ENCODE results near the gene METTL14.
"Not testable (repeated sequence)": the region's sequence is repeated elsewhere in the genome, so short reads cannot be mapped to it uniquely, and the experiment has no call there.

Gene METTL14

GRCh38 chr4:118684873-118685811 lies at the start of gene METTL14:
Gene METTL14, plus strand, starts transcription at chr4:118685392. Its CDS starts 143 bp downstream, at chr4:118685535.
- DNase-seq (ENCODE audit: extremely low read depth in 1 of 2, low read depth in 1 of 2): peak; percentile 54 to 77

DNA sequence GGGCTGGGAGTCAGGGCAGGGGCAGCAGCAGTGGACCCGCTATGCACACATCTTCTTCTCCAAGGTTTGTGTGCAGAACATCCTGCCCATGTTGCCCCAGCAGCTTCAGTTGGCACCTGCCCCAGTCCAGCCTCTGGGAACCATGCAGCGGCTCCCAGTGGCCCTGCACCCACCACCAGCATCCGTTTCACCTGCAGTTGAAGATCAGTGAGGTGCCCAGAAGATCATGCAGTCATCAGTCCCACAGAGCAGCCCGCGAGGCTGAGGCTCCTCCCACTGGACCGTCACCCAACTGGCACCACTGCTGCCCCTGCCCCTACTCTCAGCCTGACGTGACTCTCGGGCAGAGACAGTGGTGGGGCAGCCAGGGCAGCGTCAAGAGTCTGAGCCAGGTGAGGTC lies 49.1 kb upstream of the METTL14 start:
- not testable (repeated sequence) for DNase-seq (ENCODE audit: extremely low read depth in 1 of 2, low read depth in 1 of 2)

DNA sequence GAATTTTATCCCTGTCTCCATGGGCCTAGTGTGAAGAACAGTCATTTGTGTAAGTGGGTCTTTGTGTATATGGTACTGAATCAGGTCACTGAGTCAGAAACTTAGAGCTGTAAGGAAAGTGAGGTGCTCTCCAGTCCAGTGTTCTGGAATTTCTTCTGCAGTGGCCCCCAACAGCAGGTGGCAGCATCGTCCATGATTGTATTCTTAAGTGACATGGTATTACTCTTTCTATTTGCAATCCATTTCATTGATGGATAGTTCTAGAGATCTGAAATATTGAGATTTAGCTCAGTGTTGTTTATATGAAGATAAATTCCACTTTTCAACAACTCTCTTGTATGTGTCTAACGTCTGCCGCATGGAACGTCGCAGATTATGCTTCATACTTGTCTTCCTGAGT lies 20.5 kb upstream of the METTL14 start:
- not testable (repeated sequence) for DNase-seq (ENCODE audit: extremely low read depth in 1 of 2, low read depth in 1 of 2)

DNA sequence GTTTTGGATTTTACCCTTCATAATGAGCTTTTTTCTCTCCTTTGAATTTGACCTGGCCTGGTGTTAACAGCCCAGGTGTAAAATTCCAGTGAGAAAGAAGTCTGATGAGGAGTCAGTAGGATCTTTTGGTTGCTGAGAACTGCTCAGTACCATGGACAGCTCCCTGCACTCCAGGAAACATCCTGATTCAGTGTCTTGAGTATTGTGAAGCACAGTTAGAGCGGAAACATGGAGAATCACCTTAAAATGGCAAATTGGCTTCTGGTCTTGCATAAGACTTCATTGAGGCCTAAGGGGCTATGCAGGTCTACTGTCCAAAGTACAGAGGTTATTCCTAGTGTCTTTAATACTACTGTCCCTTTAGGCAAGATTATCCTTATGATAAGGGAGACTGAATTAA lies 16.0 kb upstream of the METTL14 start:
- DNase-seq (ENCODE audit: extremely low read depth in 1 of 2, low read depth in 1 of 2): peak in 1 of 2 donors; percentile 8

GRCh38 chr4:118670968-118671367 lies 14.2 kb upstream of the METTL14 start:
- not testable (repeated sequence) for DNase-seq (ENCODE audit: extremely low read depth in 1 of 2, low read depth in 1 of 2)

- DNase-seq (ENCODE audit: extremely low read depth in 1 of 2, low read depth in 1 of 2): no peak
Measured at GRCh38 chr4:118676128-118676527, 9.1 kb upstream of the METTL14 start.

- no peak for DNase-seq (ENCODE audit: extremely low read depth in 1 of 2, low read depth in 1 of 2)
Measured at GRCh38 chr4:118680808-118681207, 4.4 kb upstream of the METTL14 start.

GRCh38 chr4:118682928-118683327 lies 2.3 kb upstream of the METTL14 start:
- DNase-seq (ENCODE audit: extremely low read depth in 1 of 2, low read depth in 1 of 2): no peak

GRCh38 chr4:118683513-118683912 lies 1.7 kb upstream of the METTL14 start:
- no peak for DNase-seq (ENCODE audit: extremely low read depth in 1 of 2, low read depth in 1 of 2)

GRCh38 chr4:118703118-118703517 lies 17.9 kb downstream of the METTL14 start:
- DNase-seq (ENCODE audit: extremely low read depth in 1 of 2, low read depth in 1 of 2): no peak

DNA sequence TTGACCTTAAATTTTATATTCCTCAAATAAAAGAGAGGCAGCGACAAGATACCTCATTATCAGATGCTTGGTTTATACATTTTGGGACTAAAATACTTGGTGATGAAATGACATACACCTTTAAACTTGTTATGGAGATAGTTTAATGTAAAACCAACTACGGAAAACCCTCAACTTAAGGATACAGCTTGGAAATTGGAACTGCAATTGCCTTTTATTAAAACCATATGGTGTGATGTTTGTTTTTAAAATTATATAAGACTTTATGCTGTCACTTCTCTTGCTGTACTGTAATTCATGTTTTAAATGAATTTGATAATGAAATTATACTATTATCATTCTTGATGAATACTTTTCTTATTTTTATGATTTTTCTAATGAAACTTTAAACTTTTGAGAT lies 25.9 kb downstream of the METTL14 start:
- no peak for DNase-seq (ENCODE audit: extremely low read depth in 1 of 2, low read depth in 1 of 2)

DNA sequence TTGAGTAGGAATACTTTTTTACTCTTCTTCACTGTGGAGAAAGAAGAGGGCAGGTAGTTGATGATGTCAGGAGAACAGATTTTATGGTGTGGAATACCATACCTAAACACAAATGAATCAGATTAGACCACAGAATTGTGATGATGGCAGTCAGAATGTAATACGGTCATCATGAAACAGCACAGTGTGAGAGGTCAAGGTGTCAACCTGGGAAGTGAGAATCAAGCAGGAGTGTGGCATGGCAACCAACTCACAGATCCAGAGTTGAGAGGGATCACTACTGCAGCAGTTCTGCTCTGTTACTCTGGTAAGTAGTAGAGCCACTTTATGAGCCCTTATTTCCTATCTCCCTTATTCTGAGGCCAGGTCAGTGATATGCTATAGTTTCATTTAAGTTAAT lies 27.7 kb downstream of the METTL14 start:
- no peak for DNase-seq (ENCODE audit: extremely low read depth in 1 of 2, low read depth in 1 of 2)

- no peak for DNase-seq (ENCODE audit: extremely low read depth in 1 of 2, low read depth in 1 of 2)
Measured at GRCh38 chr4:118714682-118715081, 29.5 kb downstream of the METTL14 start.

GRCh38 chr4:118716304-118716703 lies 31.1 kb downstream of the METTL14 start:
- no peak for DNase-seq (ENCODE audit: extremely low read depth in 1 of 2, low read depth in 1 of 2)

GRCh38 chr4:118718511-118719170 lies 33.4 kb downstream of the METTL14 start:
- DNase-seq (ENCODE audit: extremely low read depth in 1 of 2, low read depth in 1 of 2): no peak

DNA sequence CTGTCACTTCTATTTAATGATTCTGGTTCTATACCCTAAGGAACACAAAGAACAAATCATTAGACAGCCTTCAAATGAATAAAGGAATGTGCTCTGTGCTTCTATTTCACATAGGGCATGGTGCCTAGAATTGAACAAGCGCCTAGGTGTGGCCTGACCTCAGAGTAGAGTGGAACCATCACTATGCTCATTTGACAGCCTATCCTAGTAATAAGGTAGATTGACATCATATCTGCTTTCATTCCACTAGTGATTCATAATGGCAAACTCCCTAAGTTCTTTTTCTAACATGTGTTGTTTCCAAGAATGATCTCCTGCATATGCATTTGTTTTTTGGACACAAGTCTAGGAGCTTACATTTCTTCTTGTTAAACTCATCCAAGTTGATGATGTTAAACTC lies 36.6 kb downstream of the METTL14 start:
- DNase-seq (ENCODE audit: extremely low read depth in 1 of 2, low read depth in 1 of 2): no peak

- no peak for DNase-seq (ENCODE audit: extremely low read depth in 1 of 2, low read depth in 1 of 2)
Measured at GRCh38 chr4:118723369-118723768, 38.2 kb downstream of the METTL14 start.

DNA sequence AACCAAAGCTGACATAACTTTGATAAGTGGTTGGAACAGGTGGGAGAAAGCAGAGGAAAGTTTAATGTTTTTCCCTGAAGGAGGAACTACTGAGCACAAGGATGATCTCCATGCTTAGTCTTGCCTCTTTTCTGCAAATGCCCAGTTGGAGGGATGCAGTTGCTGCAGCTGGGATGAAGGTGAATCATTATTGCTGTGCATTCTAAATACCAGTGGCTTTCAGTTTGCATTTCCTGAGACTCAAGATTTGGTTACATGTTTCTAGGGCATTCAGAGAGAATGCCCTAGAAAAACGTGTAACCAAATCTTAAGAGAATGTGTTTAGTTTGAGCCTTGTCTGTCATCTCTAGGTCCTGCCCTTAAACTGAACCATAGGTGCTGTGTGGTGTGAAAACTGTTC lies 42.2 kb downstream of the METTL14 start:
- DNase-seq (ENCODE audit: extremely low read depth in 1 of 2, low read depth in 1 of 2): no peak

DNA sequence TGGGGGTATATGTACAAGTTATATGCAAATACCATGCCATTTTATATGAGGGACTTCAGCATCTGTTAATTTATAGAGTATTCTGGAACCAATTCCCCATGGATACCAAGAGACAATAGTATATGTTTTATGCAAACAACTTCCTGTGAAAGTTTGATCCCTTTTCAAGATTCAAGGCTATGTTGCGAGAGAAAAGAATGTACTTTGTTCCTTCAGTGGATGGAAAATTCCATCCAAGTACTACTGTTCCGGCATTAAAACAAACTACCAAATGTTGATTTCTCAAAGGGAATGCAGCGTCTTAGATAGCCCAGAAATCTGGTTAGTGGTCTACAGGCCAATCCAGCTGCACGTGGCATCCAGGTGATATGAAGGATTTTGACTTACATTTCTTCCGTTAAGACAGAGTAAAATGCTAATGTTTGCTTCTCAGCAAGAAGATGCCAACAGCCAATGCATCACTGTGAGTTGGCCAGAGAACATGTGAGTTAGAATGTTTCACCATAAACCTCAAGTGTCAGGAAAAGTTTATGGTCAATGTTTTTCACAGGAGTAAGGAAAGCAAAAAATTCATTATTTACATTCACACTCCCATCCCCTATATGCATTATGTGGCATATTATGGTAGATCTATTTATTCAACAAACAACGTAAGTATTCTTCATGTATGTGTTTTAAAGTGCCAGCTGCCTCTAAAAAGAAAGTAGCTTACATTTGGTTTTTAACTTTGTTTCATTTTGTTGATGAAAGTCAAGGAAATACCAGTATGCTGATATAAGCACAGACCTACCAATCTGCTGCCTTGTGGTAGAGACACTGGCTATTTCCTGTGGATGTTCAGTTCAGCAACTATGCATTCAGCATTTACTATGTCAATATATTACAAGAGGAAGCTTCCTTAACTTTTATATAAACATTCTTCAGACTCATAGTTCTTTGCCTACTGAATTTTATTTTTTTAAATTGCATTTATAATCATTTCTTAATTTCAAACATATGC lies 44.4 kb downstream of the METTL14 start:
- DNase-seq (ENCODE audit: extremely low read depth in 1 of 2, low read depth in 1 of 2): no peak

- DNase-seq (ENCODE audit: extremely low read depth in 1 of 2, low read depth in 1 of 2): no peak
Measured at GRCh38 chr4:118730683-118731082, 45.5 kb downstream of the METTL14 start.
